Measurements from ENCODE around the gene NXN. TPM values are rescaled to one million over a fixed set of nuclear protein-coding genes. Genes with fewer than 3 reads are reported as not detected.

NXN gene
- total RNA-seq, 6 donors from 2014 or later, result 32.4 to 63.1 (median 52.2) TPM

- H3K4me1 ChIP-seq, result peaks cover 0 to 3% (median 0%) of the 10 kb centered on the region in 4 donors
- no peak overlapping the region for H3K4me3 ChIP-seq
- 92 to 96% methylated on average over 12 to 21 of the region's 21 CpGs for WGBS, 2 donors
- H3K9me3 ChIP-seq, result no peaks in the 10 kb centered on the region
- H3K27ac ChIP-seq, result no peak overlapping the region
- H3K36me3 ChIP-seq, result peaks cover 0 to 27% (median 12%) of the 10 kb centered on the region in 4 donors
- ATAC-seq (ENCODE audit: low FRiP score in 2 of 2), result no peak
- TF ChIP-seq CTCF (IDR thresholded peaks at IDR 0.05) (no peak), EP300 (IDR thresholded peaks at IDR 0.05) (no peak), POLR2A (IDR thresholded peaks at IDR 0.05) (no peak), POLR2AphosphoS5 (IDR thresholded peaks at IDR 0.05) (no peak)
- H3K27me3 ChIP-seq, result no peaks in the 10 kb centered on the region
- no peak for DNase-seq
These were observed 152.8 kb downstream of the NXN start for GRCh38 chr17:826778-827177.

GRCh38 chr17:825216-825615 is 154.4 kb downstream of the NXN start:
- no peak for TF ChIP-seq POLR2AphosphoS5 (IDR thresholded peaks at IDR 0.05)
- TF ChIP-seq CTCF (IDR thresholded peaks at IDR 0.05), result no peak
- TF ChIP-seq EP300 (IDR thresholded peaks at IDR 0.05), result no peak
- no peak for TF ChIP-seq POLR2A (IDR thresholded peaks at IDR 0.05)
- 91% methylated on average over 17 of the region's 17 CpGs for WGBS, 2 donors
- ATAC-seq (ENCODE audit: low FRiP score in 2 of 2) (peak in 1 of 2 donors; percentile 38), DNase-seq (no peak)
- no peaks in the 10 kb centered on the region for H3K27me3 ChIP-seq
- H3K4me3 ChIP-seq, result no peak overlapping the region
- peaks cover 0 to 33% (median 12%) of the 10 kb centered on the region in 4 donors for H3K36me3 ChIP-seq
- no peaks in the 10 kb centered on the region for H3K4me1 ChIP-seq
- H3K27ac ChIP-seq, result no peak overlapping the region
- no peaks in the 10 kb centered on the region for H3K9me3 ChIP-seq

GRCh38 chr17:824378-824777 is 155.2 kb downstream of the NXN start:
- Histone ChIP-seq H3K4me3 (no peak overlapping the region), H3K27ac (no peak overlapping the region), H3K36me3 (peaks cover 0 to 36% (median 16%) of the 10 kb centered on the region in 4 donors), H3K27me3 (no peaks in the 10 kb centered on the region), H3K4me1 (no peaks in the 10 kb centered on the region), H3K9me3 (no peaks in the 10 kb centered on the region)
- WGBS, 2 donors, result 75 to 95% methylated on average over 5 to 16 of the region's 16 CpGs
- no peak for DNase-seq
- ATAC-seq (ENCODE audit: low FRiP score in 2 of 2), result no peak
- no peak for TF ChIP-seq EP300 (IDR thresholded peaks at IDR 0.05)
- no peak for TF ChIP-seq POLR2A (IDR thresholded peaks at IDR 0.05)
- TF ChIP-seq CTCF (IDR thresholded peaks at IDR 0.05), result no peak
- no peak for TF ChIP-seq POLR2AphosphoS5 (IDR thresholded peaks at IDR 0.05)

- H3K36me3 ChIP-seq, result peaks cover 0 to 41% (median 17%) of the 10 kb centered on the region in 4 donors
These were observed 156.1 kb downstream of the NXN start for GRCh38 chr17:823501-823902.

More at GRCh38 chr17:823501-823902, 156.1 kb downstream of the NXN start:
- Histone ChIP-seq H3K9me3 (no peaks in the 10 kb centered on the region), H3K27ac (no peak overlapping the region), H3K4me3 (no peak overlapping the region), H3K27me3 (no peaks in the 10 kb centered on the region), H3K4me1 (no peaks in the 10 kb centered on the region)
- DNase-seq, result no peak
- 90 to 94% methylated on average over 7 to 9 of the region's 9 CpGs for WGBS, 2 donors
- TF ChIP-seq POLR2AphosphoS5 (IDR thresholded peaks at IDR 0.05), result no peak
- TF ChIP-seq EP300 (IDR thresholded peaks at IDR 0.05), result no peak
- TF ChIP-seq POLR2A (IDR thresholded peaks at IDR 0.05), result no peak
- TF ChIP-seq CTCF (IDR thresholded peaks at IDR 0.05), result no peak
- no peak for ATAC-seq (ENCODE audit: low FRiP score in 2 of 2)

All from upper lobe of left lung (tissue), 6 donors.